Measurements from ENCODE around the gene TRAPPC10. TPM values are rescaled to one million over a fixed set of nuclear protein-coding genes. Genes with fewer than 3 reads are reported as not detected.

TRAPPC10 gene
- total and polyA plus RNA-seq, 9 of the 15 experiments (the other 6 are each of a cell fraction or from before 2014, with no cell fraction given), result 1.1 to 33.8 (median 24.3) TPM

- TF ChIP-seq LEF1 (IDR thresholded peaks at IDR 0.05), result no peak
- TF ChIP-seq, protein P1, sequence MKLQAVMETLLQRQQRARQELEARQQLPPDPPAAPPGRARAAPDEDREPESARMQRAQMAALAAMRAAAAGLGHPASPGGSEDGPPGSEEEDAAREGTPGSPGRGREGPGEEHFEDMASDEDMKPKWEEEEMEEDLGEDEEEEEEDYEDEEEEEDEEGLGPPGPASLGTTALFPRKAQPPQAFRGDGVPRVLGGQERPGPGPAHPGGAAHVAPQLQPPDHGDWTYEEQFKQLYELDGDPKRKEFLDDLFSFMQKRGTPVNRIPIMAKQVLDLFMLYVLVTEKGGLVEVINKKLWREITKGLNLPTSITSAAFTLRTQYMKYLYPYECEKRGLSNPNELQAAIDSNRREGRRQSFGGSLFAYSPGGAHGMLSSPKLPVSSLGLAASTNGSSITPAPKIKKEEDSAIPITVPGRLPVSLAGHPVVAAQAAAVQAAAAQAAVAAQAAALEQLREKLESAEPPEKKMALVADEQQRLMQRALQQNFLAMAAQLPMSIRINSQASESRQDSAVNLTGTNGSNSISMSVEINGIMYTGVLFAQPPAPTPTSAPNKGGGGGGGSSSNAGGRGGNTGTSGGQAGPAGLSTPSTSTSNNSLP (IDR thresholded peaks at IDR 0.05; ENCODE audit: borderline replicate concordance, low read depth, low read length), result no peak
- no peak for TF ChIP-seq ZBTB12 (CRISPR knock-in tag; IDR thresholded peaks at IDR 0.05)
- TF ChIP-seq REST (IDR thresholded peaks at IDR 0.05; ENCODE audit: borderline replicate concordance), result no peak
- TF ChIP-seq REST (CRISPR knock-in tag; IDR thresholded peaks at IDR 0.05; ENCODE audit: low read depth), result no peak
- TF ChIP-seq, protein P2, sequence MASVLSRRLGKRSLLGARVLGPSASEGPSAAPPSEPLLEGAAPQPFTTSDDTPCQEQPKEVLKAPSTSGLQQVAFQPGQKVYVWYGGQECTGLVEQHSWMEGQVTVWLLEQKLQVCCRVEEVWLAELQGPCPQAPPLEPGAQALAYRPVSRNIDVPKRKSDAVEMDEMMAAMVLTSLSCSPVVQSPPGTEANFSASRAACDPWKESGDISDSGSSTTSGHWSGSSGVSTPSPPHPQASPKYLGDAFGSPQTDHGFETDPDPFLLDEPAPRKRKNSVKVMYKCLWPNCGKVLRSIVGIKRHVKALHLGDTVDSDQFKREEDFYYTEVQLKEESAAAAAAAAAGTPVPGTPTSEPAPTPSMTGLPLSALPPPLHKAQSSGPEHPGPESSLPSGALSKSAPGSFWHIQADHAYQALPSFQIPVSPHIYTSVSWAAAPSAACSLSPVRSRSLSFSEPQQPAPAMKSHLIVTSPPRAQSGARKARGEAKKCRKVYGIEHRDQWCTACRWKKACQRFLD (CRISPR knock-in tag; IDR thresholded peaks at IDR 0.05), result no peak
These were observed 38.2 kb downstream of the TRAPPC10 start (continued) for GRCh38 chr21:44050276-44050675.

All from K562 (cell line).